Measurements from ENCODE around the gene NEURL1. TPM values are rescaled to one million over a fixed set of nuclear protein-coding genes. Genes with fewer than 3 reads are reported as not detected.

The NEURL1 gene
- total RNA-seq, 1 experiment from 2014 or later: 1.7 TPM

DNA sequence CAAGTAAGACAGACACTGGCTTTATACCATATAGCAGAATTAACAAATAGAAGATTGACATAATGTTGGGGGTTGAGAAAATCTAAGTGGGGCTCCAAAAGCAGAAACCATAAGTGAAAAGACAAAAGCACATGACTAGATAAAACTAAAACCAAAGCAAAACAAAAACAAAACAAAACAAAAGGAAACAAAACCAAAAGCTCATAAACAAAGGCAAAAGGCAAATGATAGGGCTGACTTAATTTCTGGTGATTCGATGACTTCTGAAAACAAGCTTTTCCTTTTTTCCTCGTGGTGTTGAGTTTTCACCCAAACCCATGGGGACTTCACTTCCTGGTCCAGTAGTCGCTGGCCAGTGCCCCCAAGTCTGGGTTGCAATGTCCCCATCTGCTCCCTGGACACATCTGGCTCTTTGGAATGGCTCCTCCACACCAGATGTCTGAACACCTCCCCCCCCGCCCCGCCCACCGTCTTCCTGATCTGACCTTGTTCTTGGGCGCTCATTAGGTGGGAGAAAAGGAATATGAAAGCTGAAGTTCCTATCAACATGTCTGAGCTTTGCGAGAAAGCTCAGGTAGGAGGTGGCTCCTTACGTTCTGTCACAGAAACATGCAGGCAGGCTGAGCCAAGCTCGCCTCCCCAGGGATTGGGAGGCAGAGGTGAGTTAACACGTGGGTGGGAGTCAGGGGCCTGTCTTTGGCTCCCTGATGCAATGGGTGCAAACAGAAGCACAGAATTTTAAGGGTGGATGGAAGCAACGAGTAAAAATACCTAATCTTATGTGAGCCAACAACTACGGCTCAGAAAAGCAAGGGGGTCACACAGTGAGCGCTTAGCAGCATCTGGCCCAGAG is 121.0 kb downstream of the NEURL1 start:
- intact Hi-C loops (cut with micrococcal nuclease): no loop called here
- no TSS peak for BruUV-seq (replicated peaks)
- ChIA-PET CTCF (no interaction called here), POLR2A (ENCODE audit: unreplicated experiment) (no interaction called here)
- no peak overlapping the region for H2AFZ ChIP-seq (ENCODE audit: low read length)
- H3K4me2 ChIP-seq (ENCODE audit: low read length): no peak overlapping the region
- H4K20me1 ChIP-seq (ENCODE audit: low read length): no peaks in the 10 kb centered on the region
- no peak overlapping the region for H3K9ac ChIP-seq (ENCODE audit: low read length)
- H3K27ac ChIP-seq (ENCODE audit: low read length): no peak overlapping the region
- no peaks in the 10 kb centered on the region for H3K79me2 ChIP-seq (ENCODE audit: low read length)
- no peaks in the 10 kb centered on the region for H3K9me3 ChIP-seq (ENCODE audit: low read length)
- TF ChIP-seq EZH2phosphoT487 (IDR thresholded peaks at IDR 0.05; ENCODE audit: borderline replicate concordance, low read length): no peak
- TF ChIP-seq EZH2 (IDR thresholded peaks at IDR 0.05; ENCODE audit: low read length, unreplicated experiment): no peak
- TF ChIP-seq CTCF (conservative IDR thresholded peaks at IDR 0.05; ENCODE audit: low read depth, low read length): no peak
- DNase-seq (no peak), ATAC-seq (no peak)
- no peaks in the 10 kb centered on the region for H3K4me1 ChIP-seq (ENCODE audit: insufficient read depth, low read length)
- H3K9me2 ChIP-seq (replicated peaks; ENCODE audit: low read length): no peaks in the 10 kb centered on the region
- H3F3A ChIP-seq (ENCODE audit: low read length, unreplicated experiment): no peaks in the 10 kb centered on the region
- no peaks in the 10 kb centered on the region for H3K27me3 ChIP-seq (ENCODE audit: low read length)
- no peak overlapping the region for H3K4me3 ChIP-seq (ENCODE audit: low read length)
- H3K36me3 ChIP-seq (ENCODE audit: low read depth, low read length): no peaks in the 10 kb centered on the region

GRCh38 chr10:103616705-103617601 is 123.4 kb downstream of the NEURL1 start:
- Histone ChIP-seq H3K4me1 (ENCODE audit: insufficient read depth, low read length) (no peaks in the 10 kb centered on the region), H3K79me2 (ENCODE audit: low read length) (no peaks in the 10 kb centered on the region), H3K4me3 (ENCODE audit: low read length) (no peak overlapping the region), H3K4me2 (ENCODE audit: low read length) (no peak overlapping the region), H3K27me3 (ENCODE audit: low read length) (no peaks in the 10 kb centered on the region), H3K27ac (ENCODE audit: low read length) (no peak overlapping the region), H3K9ac (ENCODE audit: low read length) (no peak overlapping the region), H3F3A (ENCODE audit: low read length, unreplicated experiment) (no peaks in the 10 kb centered on the region), H3K36me3 (ENCODE audit: low read depth, low read length) (no peaks in the 10 kb centered on the region), H2AFZ (ENCODE audit: low read length) (no peak overlapping the region), H3K9me3 (ENCODE audit: low read length) (no peaks in the 10 kb centered on the region), H3K9me2 (replicated peaks; ENCODE audit: low read length) (no peaks in the 10 kb centered on the region), H4K20me1 (ENCODE audit: low read length) (no peaks in the 10 kb centered on the region)
- no peak for TF ChIP-seq CTCF (conservative IDR thresholded peaks at IDR 0.05; ENCODE audit: low read depth, low read length)
- TF ChIP-seq EZH2phosphoT487 (IDR thresholded peaks at IDR 0.05; ENCODE audit: borderline replicate concordance, low read length): no peak
- TF ChIP-seq EZH2 (IDR thresholded peaks at IDR 0.05; ENCODE audit: low read length, unreplicated experiment): no peak
- ChIA-PET POLR2A (ENCODE audit: unreplicated experiment) (no interaction called here), CTCF (no interaction called here)
- DNase-seq (no peak), ATAC-seq (no peak)
- no TSS peak for BruUV-seq (replicated peaks)
- intact Hi-C loops (cut with micrococcal nuclease): no loop called here

All from PC-3 (cell line).